ENCODE measurements around the gene USP7.
A peak's percentile ranks its signal among the peaks of the same experiment; 100 is the strongest.

The USP7 gene

GRCh38 chr16:8869212-8869987 lies 94.3 kb downstream of the USP7 start:
- 22 to 23% methylated on average over 35 to 37 of the region's 37 CpGs for WGBS, 2 experiments
- H3K9me3 ChIP-seq (ENCODE audit: control insufficient read depth, low read length) = no peaks in the 10 kb centered on the region
- H3K4me1 ChIP-seq (ENCODE audit: control insufficient read depth, insufficient read depth, low read length) = peaks cover 17% of the 10 kb centered on the region
- peak overlapping the region; percentile 44 for H3K27ac ChIP-seq (ENCODE audit: insufficient read depth, low read depth, low read length, poor library complexity, severe bottlenecking)
- H3K27me3 ChIP-seq (ENCODE audit: control insufficient read depth, insufficient read depth, low read length, poor library complexity, severe bottlenecking) = no peaks in the 10 kb centered on the region
- no peaks in the 10 kb centered on the region for H3K36me3 ChIP-seq (ENCODE audit: control insufficient read depth, insufficient read depth, low read length)
- peak overlapping the region; percentile 72 for H3K4me3 ChIP-seq (ENCODE audit: insufficient read depth, low read depth, low read length)

- Histone ChIP-seq H3K4me1 (ENCODE audit: control insufficient read depth, insufficient read depth, low read length) (peaks cover 25% of the 10 kb centered on the region), H3K4me3 (ENCODE audit: insufficient read depth, low read depth, low read length) (peak within 1 kb of the TSS; percentile 72), H3K27ac (ENCODE audit: insufficient read depth, low read depth, low read length, poor library complexity, severe bottlenecking) (peak within 1 kb of the TSS; percentile 94), H3K27me3 (ENCODE audit: control insufficient read depth, insufficient read depth, low read length, poor library complexity, severe bottlenecking) (no peaks in the 10 kb centered on the region), H3K36me3 (ENCODE audit: control insufficient read depth, insufficient read depth, low read length) (no peaks in the 10 kb centered on the region), H3K9me3 (ENCODE audit: control insufficient read depth, low read length) (no peaks in the 10 kb centered on the region)
- 0% methylated on average over 83 of the region's 83 CpGs for WGBS, 2 experiments
Observed at GRCh38 chr16:8868416-8869211, 95.1 kb downstream of the USP7 start, which contains the start of gene CARHSP1. Gene CARHSP1 (minus strand): TSS chr16:8869006. CDS start chr16:8859328, 9,678 bp downstream.

- Histone ChIP-seq H3K27me3 (ENCODE audit: control insufficient read depth, insufficient read depth, low read length, poor library complexity, severe bottlenecking) (no peaks in the 10 kb centered on the region), H3K4me1 (ENCODE audit: control insufficient read depth, insufficient read depth, low read length) (peaks cover 28% of the 10 kb centered on the region), H3K27ac (ENCODE audit: insufficient read depth, low read depth, low read length, poor library complexity, severe bottlenecking) (peak overlapping the region; percentile 94), H3K4me3 (ENCODE audit: insufficient read depth, low read depth, low read length) (peak overlapping the region; percentile 72), H3K9me3 (ENCODE audit: control insufficient read depth, low read length) (no peaks in the 10 kb centered on the region), H3K36me3 (ENCODE audit: control insufficient read depth, insufficient read depth, low read length) (no peaks in the 10 kb centered on the region)
- 0% methylated on average over 16 of the region's 16 CpGs for WGBS, 2 experiments
Observed at GRCh38 chr16:8867932-8868415, 95.7 kb downstream of the USP7 start.

- peak overlapping the region; percentile 11 for H3K27ac ChIP-seq (ENCODE audit: insufficient read depth, low read depth, low read length, poor library complexity, severe bottlenecking)
- H3K36me3 ChIP-seq (ENCODE audit: control insufficient read depth, insufficient read depth, low read length) = no peaks in the 10 kb centered on the region
- H3K4me1 ChIP-seq (ENCODE audit: control insufficient read depth, insufficient read depth, low read length) = peaks cover 33% of the 10 kb centered on the region
- peak overlapping the region; percentile 72 for H3K4me3 ChIP-seq (ENCODE audit: insufficient read depth, low read depth, low read length)
- H3K27me3 ChIP-seq (ENCODE audit: control insufficient read depth, insufficient read depth, low read length, poor library complexity, severe bottlenecking) = no peaks in the 10 kb centered on the region
- no peaks in the 10 kb centered on the region for H3K9me3 ChIP-seq (ENCODE audit: control insufficient read depth, low read length)
- WGBS, 2 experiments = 1% methylated on average over 35 of the region's 35 CpGs
Observed at GRCh38 chr16:8867216-8867931, 96.3 kb downstream of the USP7 start.

GRCh38 chr16:8866884-8867215 lies 96.9 kb downstream of the USP7 start:
- peaks cover 34% of the 10 kb centered on the region for H3K4me1 ChIP-seq (ENCODE audit: control insufficient read depth, insufficient read depth, low read length)
- peak overlapping the region; percentile 79 for H3K27ac ChIP-seq (ENCODE audit: insufficient read depth, low read depth, low read length, poor library complexity, severe bottlenecking)
- WGBS, 2 experiments = 1% methylated on average over 16 of the region's 16 CpGs
- H3K36me3 ChIP-seq (ENCODE audit: control insufficient read depth, insufficient read depth, low read length) = no peaks in the 10 kb centered on the region
- H3K4me3 ChIP-seq (ENCODE audit: insufficient read depth, low read depth, low read length) = peak overlapping the region; percentile 72
- H3K27me3 ChIP-seq (ENCODE audit: control insufficient read depth, insufficient read depth, low read length, poor library complexity, severe bottlenecking) = no peaks in the 10 kb centered on the region
- no peaks in the 10 kb centered on the region for H3K9me3 ChIP-seq (ENCODE audit: control insufficient read depth, low read length)

GRCh38 chr16:8866118-8866883 lies 97.4 kb downstream of the USP7 start:
- peaks cover 34% of the 10 kb centered on the region for H3K4me1 ChIP-seq (ENCODE audit: control insufficient read depth, insufficient read depth, low read length)
- H3K27me3 ChIP-seq (ENCODE audit: control insufficient read depth, insufficient read depth, low read length, poor library complexity, severe bottlenecking) = no peaks in the 10 kb centered on the region
- 10 to 11% methylated on average over 30 of the region's 30 CpGs for WGBS, 2 experiments
- peak overlapping the region; percentile 72 for H3K4me3 ChIP-seq (ENCODE audit: insufficient read depth, low read depth, low read length)
- no peaks in the 10 kb centered on the region for H3K9me3 ChIP-seq (ENCODE audit: control insufficient read depth, low read length)
- no peaks in the 10 kb centered on the region for H3K36me3 ChIP-seq (ENCODE audit: control insufficient read depth, insufficient read depth, low read length)
- H3K27ac ChIP-seq (ENCODE audit: insufficient read depth, low read depth, low read length, poor library complexity, severe bottlenecking) = peak overlapping the region; percentile 79

GRCh38 chr16:8865145-8865882 lies 98.4 kb downstream of the USP7 start:
- Histone ChIP-seq H3K27ac (ENCODE audit: insufficient read depth, low read depth, low read length, poor library complexity, severe bottlenecking) (no peak overlapping the region), H3K4me3 (ENCODE audit: insufficient read depth, low read depth, low read length) (no peak overlapping the region), H3K36me3 (ENCODE audit: control insufficient read depth, insufficient read depth, low read length) (no peaks in the 10 kb centered on the region), H3K27me3 (ENCODE audit: control insufficient read depth, insufficient read depth, low read length, poor library complexity, severe bottlenecking) (no peaks in the 10 kb centered on the region), H3K4me1 (ENCODE audit: control insufficient read depth, insufficient read depth, low read length) (peaks cover 34% of the 10 kb centered on the region), H3K9me3 (ENCODE audit: control insufficient read depth, low read length) (no peaks in the 10 kb centered on the region)
- WGBS, 2 experiments = 90% methylated on average over 14 of the region's 14 CpGs

- Histone ChIP-seq H3K36me3 (ENCODE audit: control insufficient read depth, insufficient read depth, low read length) (no peaks in the 10 kb centered on the region), H3K27ac (ENCODE audit: insufficient read depth, low read depth, low read length, poor library complexity, severe bottlenecking) (peak overlapping the region; percentile 30), H3K27me3 (ENCODE audit: control insufficient read depth, insufficient read depth, low read length, poor library complexity, severe bottlenecking) (no peaks in the 10 kb centered on the region), H3K4me1 (ENCODE audit: control insufficient read depth, insufficient read depth, low read length) (peaks cover 33% of the 10 kb centered on the region), H3K9me3 (ENCODE audit: control insufficient read depth, low read length) (no peaks in the 10 kb centered on the region), H3K4me3 (ENCODE audit: insufficient read depth, low read depth, low read length) (no peak overlapping the region)
- WGBS, 2 experiments = 61 to 66% methylated on average over 13 of the region's 13 CpGs
Observed at GRCh38 chr16:8864480-8865110, 99.1 kb downstream of the USP7 start.

Measured in ectodermal cell (in vitro differentiated cells).